Endothelial cell of umbilical vein (primary cell): ENCODE results near the gene TMEM161A. TPM values are rescaled to one million over a fixed set of nuclear protein-coding genes. Genes with fewer than 3 reads are reported as not detected.

Experiments
- BruUV-seq: library from RNA; stranded (reverse); fragments of 400-500 nt; replicated peaks from 2 replicates; lab custom pipeline; 2021; lab: Mats Ljungman, UMichigan
- CTCF ChIA-PET: fragments of 300-600, 350-600 bp; sonication (Branson Sonifier 250); formaldehyde crosslinking; loops from one replicate; lab custom pipeline; 2021; ENCODE audit warnings: antibody characterized with exemption, inconsistent platforms; lab: Charles Lee
- POLR2A ChIA-PET: fragments of 300-600, 350-600 bp; sonication (Branson Sonifier 250); formaldehyde crosslinking; loops from one replicate; lab custom pipeline; 2021; ENCODE audit warnings: antibody characterized with exemption, inconsistent platforms; lab: Charles Lee
- DNase-seq: peaks from one replicate; pipeline ENCODE4 v3.0.0-alpha.2; 2011; ENCODE audit warnings: low read depth, low spot score
- FAIRE-seq: peaks from 2 replicates; lab custom pipeline; 2011; peaks lifted over from hg19 to GRCh38; lab: Jason Lieb, UNC
- H2AFZ ChIP-seq: 2 replicates; pipeline ENCODE4 v1.6.0; 2012; ENCODE audit warnings: low read depth, low read length, control low read depth, inconsistent platforms
- H3K27ac ChIP-seq: 2 replicates; pipeline ENCODE4 v1.5.1; 2011; ENCODE audit warnings: low read depth, mild to moderate bottlenecking, control low read depth, low read length, moderate library complexity; ENCODE audit not compliant: insufficient read depth
- H3K27me3 ChIP-seq, 2 experiments: 2 replicates each; pipeline versions ENCODE4 v1.6.0 to v1.6.1; 2011; ENCODE audit warnings: low read length in 2 of 2, mixed read lengths in 1 of 2; ENCODE audit not compliant: control insufficient read depth in 2 of 2, insufficient read depth in 2 of 2
- H3K36me3 ChIP-seq, 2 experiments: 2 replicates in 1 of 2; 3 replicates in 1 of 2; pipeline ENCODE4 v1.5.1; 2011; ENCODE audit warnings: low read length in 2 of 2, mild to moderate bottlenecking in 1 of 2, moderate library complexity in 1 of 2; ENCODE audit not compliant: control insufficient read depth in 2 of 2, insufficient read depth in 2 of 2; ENCODE audit errors: extremely low read depth in 1 of 2
- H3K4me1 ChIP-seq: 3 replicates; pipeline ENCODE4 v1.5.1; 2011; ENCODE audit warnings: mild to moderate bottlenecking, low read length; ENCODE audit not compliant: control insufficient read depth, insufficient read depth; ENCODE audit errors: extremely low read depth
- H3K4me2 ChIP-seq: 2 replicates; pipeline ENCODE4 v1.6.1; 2011; ENCODE audit warnings: low read length, control low read depth, mixed read lengths; ENCODE audit not compliant: insufficient read depth
- H3K4me3 ChIP-seq, 3 experiments: fragments of 200-600 bp in 1 of 3; sonication (generic), shearing (Covaris generic) in 1 of 3; replicated peaks in 1 of 3; 2 replicates each; pipeline ENCODE4 v1.5.1; 2011 to 2016; ENCODE audit warnings: control low read depth in 3 of 3, low read length in 3 of 3, mild to moderate bottlenecking in 2 of 3, inconsistent platforms in 1 of 3, low read depth in 1 of 3, moderate library complexity in 1 of 3; ENCODE audit not compliant: insufficient read depth in 1 of 3
- H3K79me2 ChIP-seq: 2 replicates; pipeline ENCODE4 v1.6.0; 2012; ENCODE audit warnings: low read length, inconsistent platforms; ENCODE audit not compliant: control insufficient read depth, insufficient read depth
- H3K9ac ChIP-seq: replicated peaks from 2 replicates; pipeline ENCODE3; 2011; ENCODE audit warnings: low read length, control low read depth; ENCODE audit not compliant: insufficient read depth; ENCODE audit errors: extremely low read depth
- H3K9me1 ChIP-seq: replicated peaks from 3 replicates; pipeline ENCODE4 v1.6.0; 2011; ENCODE audit warnings: mild to moderate bottlenecking, low read length; ENCODE audit not compliant: control insufficient read depth, insufficient read depth; ENCODE audit errors: extremely low read depth
- H3K9me3 ChIP-seq: replicated peaks from 2 replicates; pipeline ENCODE4 v1.5.1; 2012; ENCODE audit warnings: low read length, inconsistent platforms; ENCODE audit not compliant: control insufficient read depth, insufficient read depth
- H4K20me1 ChIP-seq: replicated peaks from 2 replicates; pipeline ENCODE3; 2011; ENCODE audit warnings: mild to moderate bottlenecking, low read length; ENCODE audit not compliant: control insufficient read depth, insufficient read depth; ENCODE audit errors: extremely low read depth
- CTCF ChIP-seq, 2 donors: IDR thresholded peaks; 1 replicate in 1 of 2; 2 replicates in 1 of 2; pipeline ENCODE4 v1.5.1; 2011; ENCODE audit warnings: low read length in 2 of 2, mild to moderate bottlenecking in 2 of 2, moderate library complexity in 2 of 2, control low read depth in 1 of 2, inconsistent platforms in 1 of 2, low read depth in 1 of 2; ENCODE audit not compliant: insufficient read depth in 1 of 2; ENCODE audit errors: extremely low read depth in 1 of 2
- EZH2 ChIP-seq: IDR thresholded peaks from 2 replicates; pipeline ENCODE4 v1.6.1; 2012; ENCODE audit warnings: borderline replicate concordance, low read depth, mild to moderate bottlenecking, moderate library complexity, low read length, inconsistent platforms; ENCODE audit not compliant: severe bottlenecking
- FOS ChIP-seq: IDR thresholded peaks from 2 replicates; pipeline ENCODE4 v1.6.1; 2011; ENCODE audit warnings: mild to moderate bottlenecking, low read length, moderate library complexity, borderline replicate concordance; ENCODE audit not compliant: insufficient read depth
- GATA2 ChIP-seq: IDR thresholded peaks from 2 replicates; pipeline ENCODE4 v1.7.0; 2011; ENCODE audit warnings: low read depth, mild to moderate bottlenecking, moderate library complexity, mixed read lengths, low read length; ENCODE audit not compliant: insufficient read length, insufficient read depth
- JUN ChIP-seq: IDR thresholded peaks from 2 replicates; pipeline ENCODE4 v1.6.1; 2011; ENCODE audit warnings: borderline replicate concordance, low read depth; ENCODE audit not compliant: insufficient read length, insufficient read depth
- MYC ChIP-seq: IDR thresholded peaks from one replicate; pipeline ENCODE4 v1.6.1; 2011; ENCODE audit warnings: mild to moderate bottlenecking, low read depth, low read length
- POLR2A ChIP-seq: IDR thresholded peaks from 2 replicates; pipeline ENCODE4 v1.6.1; 2012; ENCODE audit warnings: low read depth, mild to moderate bottlenecking, control low read depth, low read length
- POLR2AphosphoS5 ChIP-seq: IDR thresholded peaks from 2 replicates; pipeline ENCODE4 v1.6.1; 2012; ENCODE audit warnings: low read depth, mild to moderate bottlenecking, control low read depth, low read length, moderate library complexity; ENCODE audit not compliant: insufficient read depth
- dilution Hi-C: fragments of 300-500 bp; cut with MboI; formaldehyde crosslinking; loops from one replicate; pipeline ENCODE4 v1.15.0; 2019; ENCODE audit warnings: low sequenced_read_pairs; ENCODE audit not compliant: extremely low pct_ligation_motif_present
- intact Hi-C: fragments of 100-400 bp; cut with micrococcal nuclease; formaldehyde crosslinking; loops from one replicate; pipeline ENCODE4 v1.10.0; 2022
- polyA plus RNA-seq, 4 experiments: library from polyadenylated mRNA; depleted of rRNA in 3 of 4; stranded (reverse) in 3 of 4; unstranded in 1 of 4; fragments of >200 nt; gene quantifications; 2 replicates each; pipeline versions ENCODE4 v1.2.1 to v1.2.3, GENCODE V29; 2011 to 2012; ENCODE audit warnings: missing spikeins in 1 of 4
- total RNA-seq: library from RNA; stranded (reverse); gene quantifications from 2 replicates; pipeline ENCODE4 v1.2.3, GENCODE V29; 2021
- TF ChIP-seq, protein P1 (sequence below): IDR thresholded peaks from 2 replicates; pipeline ENCODE4 v1.6.1; 2011; ENCODE audit not compliant: insufficient read depth, insufficient read length

The TMEM161A gene
- total and polyA plus RNA-seq, 2 donors (not counting 3 experiments of a cell fraction or from before 2014, with no cell fraction given), result 24.1 to 54.9 TPM

GRCh38 chr19:19078801-19079200, 59.5 kb downstream of the TMEM161A start:
- Histone ChIP-seq H3K9me1 (no peaks in the 10 kb centered on the region), H3K79me2 (no peaks in the 10 kb centered on the region), H3K4me1 (no peaks in the 10 kb centered on the region), H3K27ac (no peak overlapping the region), H3K36me3 (no peaks in the 10 kb centered on the region), H3K27me3 (no peaks in the 10 kb centered on the region), H3K9me3 (no peaks in the 10 kb centered on the region), H3K9ac (no peak overlapping the region), H3K4me3 (no peak overlapping the region), H2AFZ (no peak overlapping the region), H3K4me2 (no peak overlapping the region), H4K20me1 (no peaks in the 10 kb centered on the region)
- BruUV-seq, result no TSS peak
- TF ChIP-seq FOS (no peak), JUN (no peak), POLR2AphosphoS5 (no peak), CTCF (IDR thresholded peaks at IDR 0.05; ENCODE audit: extremely low read depth in 1 of 2, insufficient read depth in 1 of 2, low read depth in 1 of 2, low read length in 2 of 2) (no peak)
- intact Hi-C loops, result no loop called here
- FAIRE-seq (no peak), DNase-seq (no peak)
- ChIA-PET POLR2A (no interaction called here), CTCF (no interaction called here)
- dilution Hi-C loops, result no loop called here

GRCh38 chr19:19077103-19077502, 61.2 kb downstream of the TMEM161A start:
- BruUV-seq, result no TSS peak
- no peak for FAIRE-seq
- intact Hi-C loops (no loop called here), dilution Hi-C loops (no loop called here)
- ChIA-PET POLR2A (no interaction called here), CTCF (no interaction called here)
- Histone ChIP-seq H3K4me3 (no peak overlapping the region), H3K79me2 (no peaks in the 10 kb centered on the region), H2AFZ (no peak overlapping the region), H3K27ac (no peak overlapping the region), H3K9ac (no peak overlapping the region), H3K9me3 (no peaks in the 10 kb centered on the region), H3K4me2 (no peak overlapping the region), H3K36me3 (no peaks in the 10 kb centered on the region), H3K4me1 (no peaks in the 10 kb centered on the region), H3K9me1 (no peaks in the 10 kb centered on the region), H3K27me3 (no peaks in the 10 kb centered on the region), H4K20me1 (no peaks in the 10 kb centered on the region)
- DNase-seq, result no peak
- TF ChIP-seq CTCF (IDR thresholded peaks at IDR 0.05; ENCODE audit: extremely low read depth in 1 of 2, insufficient read depth in 1 of 2, low read depth in 1 of 2, low read length in 2 of 2) (no peak), EZH2 (no peak), FOS (no peak), POLR2A (no peak), MYC (no peak), JUN (no peak), GATA2 (no peak), POLR2AphosphoS5 (no peak)
- TF ChIP-seq, protein P1, sequence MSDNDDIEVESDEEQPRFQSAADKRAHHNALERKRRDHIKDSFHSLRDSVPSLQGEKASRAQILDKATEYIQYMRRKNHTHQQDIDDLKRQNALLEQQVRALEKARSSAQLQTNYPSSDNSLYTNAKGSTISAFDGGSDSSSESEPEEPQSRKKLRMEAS, result no peak
